ENCODE data around the gene LRRC46. TPM values are rescaled to one million over a fixed set of nuclear protein-coding genes. Genes with fewer than 3 reads are reported as not detected.
A peak's percentile ranks its signal among the peaks of the same experiment; 100 is the strongest.

LRRC46 gene
- total and polyA plus RNA-seq, 9 of the 15 experiments (the other 6 are each of a cell fraction or from before 2014, with no cell fraction given), result 0.39 to 1.4 (median 0.53) TPM; not detected in 1

GRCh38 chr17:47834756-47835155, 3.3 kb downstream of the LRRC46 start:
- FAIRE-seq, result no peak
- POLR2A ChIA-PET, result interaction anchor here (0.7 kb wide), 1 partner anchor 1216 kb away, joined by 4 read pairs; no protein-coding TSS in a partner anchor
- 58% methylated on average over 5 of the region's 5 CpGs for WGBS (ENCODE audit: insufficient coverage, low coverage, missing lambda C conversion rate)
- H3K9me1 ChIP-seq (ENCODE audit: control insufficient read depth, insufficient read depth, low read length), result no peaks in the 10 kb centered on the region
- H4K20me1 ChIP-seq (replicated peaks; ENCODE audit: control insufficient read depth, insufficient read depth, low read length), result 0 out of 2 replicates have a peak, but pooled peaks cover 4% of the 10 kb centered on the region
- H3K27ac ChIP-seq (ENCODE audit: extremely low read depth, low read depth, low read length), result peak overlapping the region; percentile 37; the same call in 2 of the 3 replicates
- no peak overlapping the region for H2AFZ ChIP-seq (ENCODE audit: low read depth, low read length)
- H3K4me2 ChIP-seq (ENCODE audit: insufficient read depth, low read length), result no peak overlapping the region; the same call in 1 of the 2 replicates
- H3K4me1 ChIP-seq (replicated peaks in 1 of 2; ENCODE audit: control insufficient read depth in 2 of 2, insufficient read depth in 2 of 2, low read length in 2 of 2), result peaks cover 28 to 30% of the 10 kb centered on the region in 2 experiments
- BruUV-seq (replicated peaks), result no TSS peak
- H3K79me2 ChIP-seq (ENCODE audit: control insufficient read depth, insufficient read depth, low read length), result peaks cover 17% of the 10 kb centered on the region
- intact Hi-C loops (cut with micrococcal nuclease), result loop anchor here (5.0 kb wide), 1 partner anchor 57 kb away; no protein-coding TSS in a partner anchor
- CTCF ChIA-PET (ENCODE audit: low intra/inter-chr PET ratio), result no interaction called here
- no peak for ATAC-seq
- TF ChIP-seq RBM34 (IDR thresholded peaks at IDR 0.05; ENCODE audit: borderline replicate concordance, insufficient read depth, low read length), result no peak
- TF ChIP-seq TSC22D4 (tag; IDR thresholded peaks at IDR 0.05), result no peak
- TF ChIP-seq ZBTB11 (CRISPR knock-in tag; IDR thresholded peaks at IDR 0.05), result no peak
- TF ChIP-seq USF2 (CRISPR knock-in tag; IDR thresholded peaks at IDR 0.05), result no peak
- no peak for TF ChIP-seq BDP1 (IDR thresholded peaks at IDR 0.05; ENCODE audit: insufficient read depth, insufficient read length)
- TF ChIP-seq THRAP3 (IDR thresholded peaks at IDR 0.05; ENCODE audit: borderline replicate concordance), result no peak
- TF ChIP-seq BRD9 (IDR thresholded peaks at IDR 0.05; ENCODE audit: low read depth, partially characterized antibody), result no peak
- no peak for TF ChIP-seq RERE (CRISPR knock-in tag; IDR thresholded peaks at IDR 0.05; ENCODE audit: borderline replicate concordance)
- no peak for TF ChIP-seq ZNF507 (tag; conservative IDR thresholded peaks at IDR 0.05)
- no peak for TF ChIP-seq ZNF347 (CRISPR knock-in tag; IDR thresholded peaks at IDR 0.05; ENCODE audit: low read depth)
- TF ChIP-seq ZNF224 (CRISPR knock-in tag; IDR thresholded peaks at IDR 0.05), result no peak
- TF ChIP-seq PURB (CRISPR knock-in tag; IDR thresholded peaks at IDR 0.05; ENCODE audit: low read depth), result no peak
- H3K9me3 ChIP-seq (replicated peaks; ENCODE audit: control insufficient read depth, insufficient read depth, low read depth, low read length), result no peaks in the 10 kb centered on the region
- in situ Hi-C loops (cut with MboI), result no loop called here
- H3K9ac ChIP-seq (ENCODE audit: insufficient read depth in 1 of 2, low read depth in 2 of 2, low read length in 2 of 2), result no peak overlapping the region
- peaks cover 20% of the 10 kb centered on the region; the same call in 2 of the 3 replicates for H3K36me3 ChIP-seq (ENCODE audit: control insufficient read depth, insufficient read depth, low read length)
- no peak overlapping the region for H3K4me3 ChIP-seq
- no peaks in the 10 kb centered on the region for H3K27me3 ChIP-seq (ENCODE audit: control insufficient read depth in 2 of 2, insufficient read depth in 2 of 2, low read length in 2 of 2)
- DNase-seq (ENCODE audit: extremely low read depth in 1 of 4, low spot score in 3 of 4), result no peak
